Vagina (tissue), 2 donors: ENCODE data around the gene OOEP.

ENCODE experiments used
- POLR2A ChIP-seq, 2 donors: fragments of 450-650 bp; IDR thresholded peaks; one replicate each; pipeline ENCODE4 v1.6.1; 2017; ENCODE audit warnings: antibody characterized with exemption in 2 of 2, mild to moderate bottlenecking in 2 of 2, moderate library complexity in 2 of 2
- POLR2AphosphoS5 ChIP-seq, 2 donors: sonication (generic); formaldehyde crosslinking; IDR thresholded peaks; one replicate each; pipeline ENCODE4 v1.9.0; 2017; ENCODE audit warnings: antibody characterized with exemption in 2 of 2, mild to moderate bottlenecking in 2 of 2, low read depth in 1 of 2; ENCODE audit not compliant: insufficient read depth in 1 of 2
- TF ChIP-seq, protein P1 (sequence below), 3 experiments: fragments of 450-650 bp in 2 of 3; fragments of 200-600 bp in 1 of 3; sonication (generic) in 1 of 3; IDR thresholded peaks; one replicate each; pipeline ENCODE4 v1.5.1; 2017 to 2019; ENCODE audit warnings: antibody characterized with exemption in 3 of 3, mild to moderate bottlenecking in 2 of 3, moderate library complexity in 2 of 3

DNA sequence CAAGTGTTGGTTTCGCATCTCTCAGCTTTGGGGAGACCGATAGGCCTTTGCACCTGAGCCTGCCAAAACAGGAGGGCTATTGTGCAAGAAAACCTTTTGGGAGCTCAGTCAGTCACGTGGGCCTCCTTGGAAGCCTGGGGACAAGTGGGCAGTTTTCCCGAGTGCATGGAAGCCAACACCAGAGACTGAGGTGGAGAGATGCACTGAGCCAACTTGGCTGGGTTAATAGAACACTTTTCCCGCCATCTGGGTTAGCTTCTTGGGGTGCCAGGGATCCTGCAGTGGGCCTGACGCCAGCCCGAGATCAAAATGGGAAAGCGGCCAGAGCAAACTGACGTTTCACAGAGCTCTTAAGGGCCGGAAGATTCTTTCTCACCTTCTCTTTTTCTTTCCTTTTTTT, 2.8 kb upstream of the OOEP start:
- no peak for TF ChIP-seq POLR2AphosphoS5 (IDR thresholded peaks at IDR 0.05; ENCODE audit: insufficient read depth in 1 of 2, low read depth in 1 of 2)
- TF ChIP-seq, protein P1, sequence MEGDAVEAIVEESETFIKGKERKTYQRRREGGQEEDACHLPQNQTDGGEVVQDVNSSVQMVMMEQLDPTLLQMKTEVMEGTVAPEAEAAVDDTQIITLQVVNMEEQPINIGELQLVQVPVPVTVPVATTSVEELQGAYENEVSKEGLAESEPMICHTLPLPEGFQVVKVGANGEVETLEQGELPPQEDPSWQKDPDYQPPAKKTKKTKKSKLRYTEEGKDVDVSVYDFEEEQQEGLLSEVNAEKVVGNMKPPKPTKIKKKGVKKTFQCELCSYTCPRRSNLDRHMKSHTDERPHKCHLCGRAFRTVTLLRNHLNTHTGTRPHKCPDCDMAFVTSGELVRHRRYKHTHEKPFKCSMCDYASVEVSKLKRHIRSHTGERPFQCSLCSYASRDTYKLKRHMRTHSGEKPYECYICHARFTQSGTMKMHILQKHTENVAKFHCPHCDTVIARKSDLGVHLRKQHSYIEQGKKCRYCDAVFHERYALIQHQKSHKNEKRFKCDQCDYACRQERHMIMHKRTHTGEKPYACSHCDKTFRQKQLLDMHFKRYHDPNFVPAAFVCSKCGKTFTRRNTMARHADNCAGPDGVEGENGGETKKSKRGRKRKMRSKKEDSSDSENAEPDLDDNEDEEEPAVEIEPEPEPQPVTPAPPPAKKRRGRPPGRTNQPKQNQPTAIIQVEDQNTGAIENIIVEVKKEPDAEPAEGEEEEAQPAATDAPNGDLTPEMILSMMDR (IDR thresholded peaks at IDR 0.05), result no peak
- TF ChIP-seq POLR2A (IDR thresholded peaks at IDR 0.05), result no peak
